Keratinocyte (primary cell): Measurements from ENCODE around the gene AJAP1. TPM values are rescaled to one million over a fixed set of nuclear protein-coding genes. Genes with fewer than 3 reads are reported as not detected.

Experiments used
- DNase-seq: peaks from one replicate; pipeline ENCODE4 v3.0.0-alpha.2; 2011; ENCODE audit warnings: low read depth, missing footprints, low spot score
- FAIRE-seq: peaks from 2 replicates; lab custom pipeline; 2011; peaks lifted over from hg19 to GRCh38; lab: Jason Lieb, UNC
- H2AFZ ChIP-seq: 2 replicates; pipeline ENCODE4 v1.6.0; 2012; ENCODE audit warnings: low read length, control low read depth, inconsistent platforms; ENCODE audit not compliant: control insufficient read depth
- H3K27ac ChIP-seq: 2 replicates; pipeline ENCODE4 v1.5.1; 2011; ENCODE audit warnings: low read length; ENCODE audit not compliant: control insufficient read depth, insufficient read depth
- H3K27me3 ChIP-seq: 3 replicates; pipeline ENCODE4 v1.6.0; 2011; ENCODE audit warnings: low read length; ENCODE audit not compliant: control insufficient read depth, insufficient read depth; ENCODE audit errors: extremely low read depth
- H3K36me3 ChIP-seq, 2 experiments: 2 replicates in 1 of 2; 3 replicates in 1 of 2; pipeline ENCODE4 v1.5.1; 2011; ENCODE audit warnings: low read length in 2 of 2, mild to moderate bottlenecking in 1 of 2; ENCODE audit not compliant: control insufficient read depth in 2 of 2, insufficient read depth in 2 of 2; ENCODE audit errors: extremely low read depth in 1 of 2
- H3K4me1 ChIP-seq: 3 replicates; pipeline ENCODE4 v1.5.1; 2011; ENCODE audit warnings: low read length; ENCODE audit not compliant: control insufficient read depth, insufficient read depth; ENCODE audit errors: extremely low read depth
- H3K4me2 ChIP-seq: 3 replicates; pipeline ENCODE4 v1.6.0; 2011; ENCODE audit warnings: low read depth, low read length; ENCODE audit not compliant: control insufficient read depth, insufficient read depth; ENCODE audit errors: extremely low read depth
- H3K4me3 ChIP-seq, 3 experiments: fragments of 200-600 bp in 1 of 3; sonication (generic) in 1 of 3; 2 replicates in 2 of 3; 3 replicates in 1 of 3; pipeline ENCODE4 v1.5.1; 2011 to 2016; ENCODE audit warnings: low read length in 3 of 3, mild to moderate bottlenecking in 3 of 3, control low read depth in 2 of 3, inconsistent platforms in 1 of 3, low read depth in 1 of 3, mixed read lengths in 1 of 3, mixed run types in 1 of 3, moderate library complexity in 1 of 3; ENCODE audit not compliant: control insufficient read depth in 2 of 3, insufficient read depth in 2 of 3; ENCODE audit errors: extremely low read depth in 1 of 3
- H3K79me2 ChIP-seq: 2 replicates; pipeline ENCODE4 v1.6.0; 2012; ENCODE audit warnings: low read length; ENCODE audit not compliant: control insufficient read depth, insufficient read depth
- H3K9ac ChIP-seq: 3 replicates; pipeline ENCODE4 v1.6.0; 2011; ENCODE audit warnings: low read length; ENCODE audit not compliant: control insufficient read depth, insufficient read depth; ENCODE audit errors: extremely low read depth
- H3K9me1 ChIP-seq: 3 replicates; pipeline ENCODE4 v1.6.0; 2011; ENCODE audit warnings: low read length; ENCODE audit not compliant: control insufficient read depth, insufficient read depth; ENCODE audit errors: extremely low read depth
- H3K9me3 ChIP-seq: 2 replicates; pipeline ENCODE4 v1.5.1; 2012; ENCODE audit warnings: low read depth, low read length; ENCODE audit not compliant: control insufficient read depth
- H4K20me1 ChIP-seq: 3 replicates; pipeline ENCODE4 v1.6.0; 2011; ENCODE audit warnings: low read length; ENCODE audit not compliant: control insufficient read depth, insufficient read depth; ENCODE audit errors: extremely low read depth
- CTCF ChIP-seq, 3 experiments: IDR thresholded peaks in 1 of 3; conservative IDR thresholded peaks in 1 of 3; optimal IDR thresholded peaks in 1 of 3; 2 replicates in 2 of 3; 3 replicates in 1 of 3; pipeline versions ENCODE3 to v1.5.1; 2011; ENCODE audit warnings: low read length in 3 of 3, mild to moderate bottlenecking in 3 of 3, moderate library complexity in 2 of 3, control low read depth in 1 of 3, inconsistent platforms in 1 of 3; ENCODE audit not compliant: insufficient read depth in 2 of 3; ENCODE audit errors: extremely low read depth in 1 of 3
- EZH2 ChIP-seq: IDR thresholded peaks from one replicate; pipeline ENCODE4 v1.6.1; 2012; ENCODE audit warnings: inconsistent platforms, mild to moderate bottlenecking, low read length, moderate library complexity
- dilution Hi-C: fragments of 300-500 bp; cut with MboI; formaldehyde crosslinking; loops from one replicate; pipeline ENCODE4 v1.7.0; 2020; ENCODE audit warnings: low sequenced_read_pairs; ENCODE audit not compliant: extremely low pct_ligation_motif_present
- polyA plus RNA-seq, 5 experiments: library from polyadenylated mRNA; depleted of rRNA in 3 of 5; stranded (reverse) in 3 of 5; stranded (forward) in 1 of 5; unstranded in 1 of 5; fragments of >200 nt; gene quantifications; 1 replicate in 1 of 5; 2 replicates in 3 of 5; 3 replicates in 1 of 5; pipeline versions ENCODE4 v1.2.1 to v1.2.3, GENCODE V29; 2011 to 2012; ENCODE audit warnings: missing spikeins in 2 of 5, low read depth in 1 of 5, low replicate concordance in 1 of 5

The AJAP1 gene
- polyA plus RNA-seq, 1 donor (not counting 4 experiments of a cell fraction or from before 2014, with no cell fraction given), result 2.2 TPM

- Histone ChIP-seq H3K36me3 (no peaks in the 10 kb centered on the region), H2AFZ (no peak overlapping the region), H3K9me3 (peaks cover 2% of the 10 kb centered on the region), H3K4me3 (no peak overlapping the region), H3K4me2 (no peak overlapping the region), H3K79me2 (no peaks in the 10 kb centered on the region), H3K27me3 (no peaks in the 10 kb centered on the region), H3K27ac (no peak overlapping the region), H3K9ac (no peak overlapping the region), H3K4me1 (no peaks in the 10 kb centered on the region), H3K9me1 (no peaks in the 10 kb centered on the region), H4K20me1 (no peaks in the 10 kb centered on the region)
- FAIRE-seq (no peak), DNase-seq (no peak)
- TF ChIP-seq EZH2, result no peak
- TF ChIP-seq CTCF (optimal IDR thresholded peaks at IDR 0.05 in 1 of 3, IDR thresholded peaks at IDR 0.05 in 1 of 3, conservative IDR thresholded peaks at IDR 0.05 in 1 of 3; ENCODE audit: extremely low read depth in 1 of 3, insufficient read depth in 2 of 3, low read length in 3 of 3), result no peak
- dilution Hi-C loops, result no loop called here
Measured at GRCh38 chr1:4615138-4615470, 39.3 kb upstream of the AJAP1 start.

GRCh38 chr1:4615501-4615900 lies 38.9 kb upstream of the AJAP1 start:
- H3K9me3 ChIP-seq, result peaks cover 2% of the 10 kb centered on the region

More at GRCh38 chr1:4615501-4615900, 38.9 kb upstream of the AJAP1 start:
- H3K27ac ChIP-seq, result no peak overlapping the region
- dilution Hi-C loops, result no loop called here
- no peaks in the 10 kb centered on the region for H3K36me3 ChIP-seq
- H3K27me3 ChIP-seq, result no peaks in the 10 kb centered on the region
- TF ChIP-seq EZH2, result no peak
- no peak for TF ChIP-seq CTCF (optimal IDR thresholded peaks at IDR 0.05 in 1 of 3, IDR thresholded peaks at IDR 0.05 in 1 of 3, conservative IDR thresholded peaks at IDR 0.05 in 1 of 3; ENCODE audit: extremely low read depth in 1 of 3, insufficient read depth in 2 of 3, low read length in 3 of 3)
- DNase-seq, result no peak
- H3K4me2 ChIP-seq, result no peak overlapping the region
- no peak overlapping the region for H3K4me3 ChIP-seq
- no peaks in the 10 kb centered on the region for H4K20me1 ChIP-seq
- H3K4me1 ChIP-seq, result no peaks in the 10 kb centered on the region
- no peak overlapping the region for H3K9ac ChIP-seq
- H3K79me2 ChIP-seq, result no peaks in the 10 kb centered on the region
- H2AFZ ChIP-seq, result no peak overlapping the region
- FAIRE-seq, result no peak
- no peaks in the 10 kb centered on the region for H3K9me1 ChIP-seq
